ENCODE results near the gene SEPTIN1.
A peak's percentile ranks its signal among the peaks of the same experiment; 100 is the strongest.

Gene SEPTIN1

DNA sequence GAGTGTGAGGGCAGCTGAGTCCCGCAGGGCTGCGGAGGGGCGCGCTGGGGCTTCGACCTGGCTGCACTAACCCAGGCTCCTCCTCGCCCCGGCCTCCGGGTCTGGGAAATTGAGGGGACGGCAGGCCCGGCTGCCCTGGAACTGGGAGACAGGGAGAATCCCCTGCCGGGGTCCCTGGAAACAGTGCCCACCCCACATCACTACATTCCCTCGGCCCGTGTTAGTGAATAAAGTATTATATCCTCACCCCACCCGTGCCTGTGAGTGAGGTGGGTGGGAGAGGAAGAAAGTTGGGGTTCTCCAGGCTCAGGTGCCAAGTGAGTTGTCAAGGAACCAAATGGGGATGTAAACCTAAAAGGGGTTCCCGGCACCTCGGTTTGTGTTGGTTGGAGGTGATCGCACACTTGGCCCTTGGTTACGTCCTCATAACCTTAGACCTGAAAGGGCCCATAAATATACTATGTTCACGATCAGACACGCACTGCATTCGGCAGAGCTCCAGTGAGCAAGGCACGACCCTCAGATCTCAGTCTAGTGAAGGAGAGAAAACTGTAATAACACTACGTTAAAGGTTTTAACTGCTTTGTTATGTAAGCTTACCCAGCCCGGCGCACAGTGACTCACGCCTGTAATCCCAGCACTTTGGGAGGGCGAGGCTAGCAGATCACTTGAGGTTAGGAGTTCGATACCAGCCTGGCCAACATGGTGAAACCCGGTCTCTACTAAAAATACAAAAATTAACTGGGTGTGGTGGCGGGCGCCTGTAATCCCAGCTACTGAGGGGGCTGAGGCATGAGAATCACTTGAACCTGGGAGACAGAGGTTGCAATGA is 36.2 kb upstream of the SEPTIN1 start (continued):
- TF ChIP-seq, protein P1, sequence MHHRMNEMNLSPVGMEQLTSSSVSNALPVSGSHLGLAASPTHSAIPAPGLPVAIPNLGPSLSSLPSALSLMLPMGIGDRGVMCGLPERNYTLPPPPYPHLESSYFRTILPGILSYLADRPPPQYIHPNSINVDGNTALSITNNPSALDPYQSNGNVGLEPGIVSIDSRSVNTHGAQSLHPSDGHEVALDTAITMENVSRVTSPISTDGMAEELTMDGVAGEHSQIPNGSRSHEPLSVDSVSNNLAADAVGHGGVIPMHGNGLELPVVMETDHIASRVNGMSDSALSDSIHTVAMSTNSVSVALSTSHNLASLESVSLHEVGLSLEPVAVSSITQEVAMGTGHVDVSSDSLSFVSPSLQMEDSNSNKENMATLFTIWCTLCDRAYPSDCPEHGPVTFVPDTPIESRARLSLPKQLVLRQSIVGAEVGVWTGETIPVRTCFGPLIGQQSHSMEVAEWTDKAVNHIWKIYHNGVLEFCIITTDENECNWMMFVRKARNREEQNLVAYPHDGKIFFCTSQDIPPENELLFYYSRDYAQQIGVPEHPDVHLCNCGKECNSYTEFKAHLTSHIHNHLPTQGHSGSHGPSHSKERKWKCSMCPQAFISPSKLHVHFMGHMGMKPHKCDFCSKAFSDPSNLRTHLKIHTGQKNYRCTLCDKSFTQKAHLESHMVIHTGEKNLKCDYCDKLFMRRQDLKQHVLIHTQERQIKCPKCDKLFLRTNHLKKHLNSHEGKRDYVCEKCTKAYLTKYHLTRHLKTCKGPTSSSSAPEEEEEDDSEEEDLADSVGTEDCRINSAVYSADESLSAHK (tag by site-specific recombination; IDR thresholded peaks at IDR 0.05): peak; percentile 86
- no peak for TF ChIP-seq ZNF529 (tag by site-specific recombination; IDR thresholded peaks at IDR 0.05; ENCODE audit: insufficient replicate concordance)
- TF ChIP-seq, protein P2, sequence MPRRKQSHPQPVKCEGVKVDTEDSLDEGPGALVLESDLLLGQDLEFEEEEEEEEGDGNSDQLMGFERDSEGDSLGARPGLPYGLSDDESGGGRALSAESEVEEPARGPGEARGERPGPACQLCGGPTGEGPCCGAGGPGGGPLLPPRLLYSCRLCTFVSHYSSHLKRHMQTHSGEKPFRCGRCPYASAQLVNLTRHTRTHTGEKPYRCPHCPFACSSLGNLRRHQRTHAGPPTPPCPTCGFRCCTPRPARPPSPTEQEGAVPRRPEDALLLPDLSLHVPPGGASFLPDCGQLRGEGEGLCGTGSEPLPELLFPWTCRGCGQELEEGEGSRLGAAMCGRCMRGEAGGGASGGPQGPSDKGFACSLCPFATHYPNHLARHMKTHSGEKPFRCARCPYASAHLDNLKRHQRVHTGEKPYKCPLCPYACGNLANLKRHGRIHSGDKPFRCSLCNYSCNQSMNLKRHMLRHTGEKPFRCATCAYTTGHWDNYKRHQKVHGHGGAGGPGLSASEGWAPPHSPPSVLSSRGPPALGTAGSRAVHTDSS (tag by site-specific recombination; IDR thresholded peaks at IDR 0.05): no peak
- TF ChIP-seq YY2 (tag by site-specific recombination; IDR thresholded peaks at IDR 0.05): no peak
- TF ChIP-seq ZNF169 (tag by site-specific recombination; IDR thresholded peaks at IDR 0.05): no peak

DNA sequence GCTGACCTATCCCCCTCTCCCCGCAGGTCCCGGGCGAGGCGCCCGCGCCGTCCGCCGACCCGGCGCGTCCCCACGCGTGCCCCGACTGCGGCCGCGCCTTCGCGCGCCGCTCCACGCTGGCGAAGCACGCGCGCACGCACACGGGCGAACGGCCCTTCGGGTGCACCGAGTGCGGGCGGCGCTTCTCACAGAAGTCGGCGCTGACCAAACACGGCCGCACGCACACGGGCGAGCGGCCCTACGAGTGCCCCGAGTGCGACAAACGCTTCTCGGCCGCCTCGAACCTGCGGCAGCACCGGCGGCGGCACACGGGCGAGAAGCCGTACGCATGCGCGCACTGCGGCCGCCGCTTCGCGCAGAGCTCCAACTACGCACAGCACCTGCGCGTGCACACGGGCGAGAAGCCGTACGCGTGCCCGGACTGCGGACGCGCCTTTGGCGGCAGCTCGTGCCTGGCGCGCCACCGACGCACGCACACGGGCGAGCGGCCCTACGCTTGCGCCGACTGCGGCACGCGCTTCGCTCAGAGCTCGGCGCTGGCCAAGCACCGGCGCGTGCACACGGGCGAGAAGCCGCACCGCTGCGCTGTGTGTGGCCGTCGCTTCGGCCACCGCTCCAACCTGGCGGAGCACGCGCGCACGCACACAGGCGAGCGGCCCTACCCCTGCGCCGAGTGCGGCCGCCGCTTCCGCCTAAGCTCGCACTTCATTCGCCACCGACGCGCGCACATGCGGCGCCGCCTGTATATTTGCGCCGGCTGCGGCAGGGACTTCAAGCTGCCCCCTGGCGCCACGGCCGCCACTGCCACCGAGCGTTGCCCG is 35.4 kb upstream of the SEPTIN1 start:
- Histone ChIP-seq H3K4me3 (ENCODE audit: low read depth, low read length) (peak overlapping the region; percentile 37), H3K36me3 (ENCODE audit: control insufficient read depth in 2 of 2, insufficient read depth in 1 of 2, low read length in 2 of 2) (peaks cover 42 to 84% of the 10 kb centered on the region in 2 experiments; a peak in 2 of 3 replicates), H3K27ac (ENCODE audit: extremely low read depth, low read depth, low read length) (peak overlapping the region; percentile 85), H3K9me3 (ENCODE audit: control insufficient read depth, insufficient read depth, low read depth, low read length) (no peaks in the 10 kb centered on the region), H3K4me1 (ENCODE audit: control insufficient read depth, insufficient read depth, low read length) (peaks cover 12% of the 10 kb centered on the region)
- ChIA-PET CTCF (interaction anchor here (0.7 to 2.5 kb wide), 10 partner anchors 8 to 375 kb away, joined by 3 to 15 read pairs (median 4); partner anchors contain the start of gene DCTPP1), POLR2A (interaction anchor here (0.6 to 2.8 kb wide), 36 partner anchors 9 to 400 kb away, joined by 3 to 64 read pairs (median 5); partner anchors contain the start of genes ALDOA, CD2BP2, DCTPP1 and FBRS)
- no peak for TF ChIP-seq RBAK (tag by site-specific recombination; IDR thresholded peaks at IDR 0.05)
- no peak for TF ChIP-seq ZNF530 (tag by site-specific recombination; IDR thresholded peaks at IDR 0.05; ENCODE audit: low read depth)
- TF ChIP-seq ZNF175 (tag by site-specific recombination; IDR thresholded peaks at IDR 0.05): no peak
- TF ChIP-seq ZNF404 (tag by site-specific recombination; IDR thresholded peaks at IDR 0.05): no peak
- TF ChIP-seq ZBTB48 (tag by site-specific recombination; IDR thresholded peaks at IDR 0.05): peak; percentile 65
- TF ChIP-seq, protein P3, sequence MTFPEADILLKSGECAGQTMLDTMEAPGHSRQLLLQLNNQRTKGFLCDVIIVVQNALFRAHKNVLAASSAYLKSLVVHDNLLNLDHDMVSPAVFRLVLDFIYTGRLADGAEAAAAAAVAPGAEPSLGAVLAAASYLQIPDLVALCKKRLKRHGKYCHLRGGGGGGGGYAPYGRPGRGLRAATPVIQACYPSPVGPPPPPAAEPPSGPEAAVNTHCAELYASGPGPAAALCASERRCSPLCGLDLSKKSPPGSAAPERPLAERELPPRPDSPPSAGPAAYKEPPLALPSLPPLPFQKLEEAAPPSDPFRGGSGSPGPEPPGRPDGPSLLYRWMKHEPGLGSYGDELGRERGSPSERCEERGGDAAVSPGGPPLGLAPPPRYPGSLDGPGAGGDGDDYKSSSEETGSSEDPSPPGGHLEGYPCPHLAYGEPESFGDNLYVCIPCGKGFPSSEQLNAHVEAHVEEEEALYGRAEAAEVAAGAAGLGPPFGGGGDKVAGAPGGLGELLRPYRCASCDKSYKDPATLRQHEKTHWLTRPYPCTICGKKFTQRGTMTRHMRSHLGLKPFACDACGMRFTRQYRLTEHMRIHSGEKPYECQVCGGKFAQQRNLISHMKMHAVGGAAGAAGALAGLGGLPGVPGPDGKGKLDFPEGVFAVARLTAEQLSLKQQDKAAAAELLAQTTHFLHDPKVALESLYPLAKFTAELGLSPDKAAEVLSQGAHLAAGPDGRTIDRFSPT (tag by site-specific recombination; IDR thresholded peaks at IDR 0.05): peak; percentile 65; the same call in 1 of the 2 replicates
- TF ChIP-seq, protein P4, sequence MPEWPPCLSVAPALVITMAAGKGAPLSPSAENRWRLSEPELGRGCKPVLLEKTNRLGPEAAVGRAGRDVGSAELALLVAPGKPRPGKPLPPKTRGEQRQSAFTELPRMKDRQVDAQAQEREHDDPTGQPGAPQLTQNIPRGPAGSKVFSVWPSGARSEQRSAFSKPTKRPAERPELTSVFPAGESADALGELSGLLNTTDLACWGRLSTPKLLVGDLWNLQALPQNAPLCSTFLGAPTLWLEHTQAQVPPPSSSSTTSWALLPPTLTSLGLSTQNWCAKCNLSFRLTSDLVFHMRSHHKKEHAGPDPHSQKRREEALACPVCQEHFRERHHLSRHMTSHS (tag by site-specific recombination; IDR thresholded peaks at IDR 0.05): peak; percentile 52; the same call in 1 of the 2 replicates
- TF ChIP-seq, protein P5, sequence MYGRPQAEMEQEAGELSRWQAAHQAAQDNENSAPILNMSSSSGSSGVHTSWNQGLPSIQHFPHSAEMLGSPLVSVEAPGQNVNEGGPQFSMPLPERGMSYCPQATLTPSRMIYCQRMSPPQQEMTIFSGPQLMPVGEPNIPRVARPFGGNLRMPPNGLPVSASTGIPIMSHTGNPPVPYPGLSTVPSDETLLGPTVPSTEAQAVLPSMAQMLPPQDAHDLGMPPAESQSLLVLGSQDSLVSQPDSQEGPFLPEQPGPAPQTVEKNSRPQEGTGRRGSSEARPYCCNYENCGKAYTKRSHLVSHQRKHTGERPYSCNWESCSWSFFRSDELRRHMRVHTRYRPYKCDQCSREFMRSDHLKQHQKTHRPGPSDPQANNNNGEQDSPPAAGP (tag by site-specific recombination; IDR thresholded peaks at IDR 0.05): peak; percentile 73
- no peak for TF ChIP-seq ZNF169 (tag by site-specific recombination; IDR thresholded peaks at IDR 0.05)
- peak; percentile 88 for TF ChIP-seq ZNF600 (tag by site-specific recombination; IDR thresholded peaks at IDR 0.05)
- TF ChIP-seq, protein P6, sequence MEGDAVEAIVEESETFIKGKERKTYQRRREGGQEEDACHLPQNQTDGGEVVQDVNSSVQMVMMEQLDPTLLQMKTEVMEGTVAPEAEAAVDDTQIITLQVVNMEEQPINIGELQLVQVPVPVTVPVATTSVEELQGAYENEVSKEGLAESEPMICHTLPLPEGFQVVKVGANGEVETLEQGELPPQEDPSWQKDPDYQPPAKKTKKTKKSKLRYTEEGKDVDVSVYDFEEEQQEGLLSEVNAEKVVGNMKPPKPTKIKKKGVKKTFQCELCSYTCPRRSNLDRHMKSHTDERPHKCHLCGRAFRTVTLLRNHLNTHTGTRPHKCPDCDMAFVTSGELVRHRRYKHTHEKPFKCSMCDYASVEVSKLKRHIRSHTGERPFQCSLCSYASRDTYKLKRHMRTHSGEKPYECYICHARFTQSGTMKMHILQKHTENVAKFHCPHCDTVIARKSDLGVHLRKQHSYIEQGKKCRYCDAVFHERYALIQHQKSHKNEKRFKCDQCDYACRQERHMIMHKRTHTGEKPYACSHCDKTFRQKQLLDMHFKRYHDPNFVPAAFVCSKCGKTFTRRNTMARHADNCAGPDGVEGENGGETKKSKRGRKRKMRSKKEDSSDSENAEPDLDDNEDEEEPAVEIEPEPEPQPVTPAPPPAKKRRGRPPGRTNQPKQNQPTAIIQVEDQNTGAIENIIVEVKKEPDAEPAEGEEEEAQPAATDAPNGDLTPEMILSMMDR (tag by site-specific recombination; IDR thresholded peaks at IDR 0.05): peak; percentile 89
- TF ChIP-seq KLF1 (tag by site-specific recombination; IDR thresholded peaks at IDR 0.05): peak; percentile 29; the same call in 1 of the 2 replicates
- peak; percentile 86 for TF ChIP-seq ZNF660 (tag by site-specific recombination; IDR thresholded peaks at IDR 0.05)
- TF ChIP-seq, protein P7, sequence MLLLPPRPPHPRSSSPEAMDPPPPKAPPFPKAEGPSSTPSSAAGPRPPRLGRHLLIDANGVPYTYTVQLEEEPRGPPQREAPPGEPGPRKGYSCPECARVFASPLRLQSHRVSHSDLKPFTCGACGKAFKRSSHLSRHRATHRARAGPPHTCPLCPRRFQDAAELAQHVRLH (tag by site-specific recombination; IDR thresholded peaks at IDR 0.05): no peak
- peak; percentile 54; the same call in 1 of the 2 replicates for TF ChIP-seq ZBTB17 (tag by site-specific recombination; IDR thresholded peaks at IDR 0.05)
- no peak for TF ChIP-seq EGR2 (tag by site-specific recombination; IDR thresholded peaks at IDR 0.05; ENCODE audit: low read depth)
- peak; percentile 92 for TF ChIP-seq ZNF501 (tag by site-specific recombination; IDR thresholded peaks at IDR 0.05)

Measured in HEK293 (cell line).